Measurements from ENCODE around the gene VSIG10.

GRCh38 chr12:118148287-118148686 is 44.5 kb upstream of the VSIG10 start:
- TF ChIP-seq CTCF (IDR thresholded peaks at IDR 0.05), result no peak
- TF ChIP-seq POLR2AphosphoS5 (IDR thresholded peaks at IDR 0.05), result no peak

Data from breast epithelium (tissue), 3 donors.